Mesenchymal stem cell (in vitro differentiated cells and primary cell): ENCODE measurements around the gene ADCY10.
A peak's percentile ranks its signal among the peaks of the same experiment; 100 is the strongest.
"Not testable (repeated sequence)": the region's sequence is repeated elsewhere in the genome, so short reads cannot be mapped to it uniquely, and the experiment has no call there.

ENCODE experiments used
- DNase-seq: peaks from one replicate; pipeline ENCODE4 v3.0.0-alpha.2; 2013
- H2AFZ ChIP-seq: one replicate; pipeline ENCODE4 v1.6.1; 2013; ENCODE audit warnings: low read depth, mild to moderate bottlenecking, control low read depth, inconsistent platforms, low read length, moderate library complexity
- H2AK5ac ChIP-seq: 2 replicates; pipeline ENCODE4 v1.6.1; 2013; ENCODE audit warnings: low read length, moderate library complexity, mild to moderate bottlenecking, inconsistent platforms; ENCODE audit not compliant: severe bottlenecking
- H2BK120ac ChIP-seq: one replicate; pipeline ENCODE4 v1.6.1; 2013; ENCODE audit warnings: low read depth, mild to moderate bottlenecking, inconsistent platforms, low read length, moderate library complexity
- H2BK12ac ChIP-seq, 2 experiments: one replicate each; pipeline ENCODE4 v1.6.1; 2013; ENCODE audit warnings: inconsistent platforms in 2 of 2, low read length in 2 of 2, mild to moderate bottlenecking in 2 of 2, moderate library complexity in 2 of 2, control low read depth in 1 of 2
- H2BK15ac ChIP-seq: one replicate; pipeline ENCODE4 v1.6.1; 2013; ENCODE audit warnings: mild to moderate bottlenecking, low read depth, inconsistent platforms; ENCODE audit not compliant: poor library complexity, severe bottlenecking
- H2BK5ac ChIP-seq: 2 replicates; pipeline ENCODE4 v1.6.1; 2013; ENCODE audit warnings: low read depth, mild to moderate bottlenecking, low read length, control low read depth, inconsistent platforms; ENCODE audit not compliant: poor library complexity, severe bottlenecking
- H3K14ac ChIP-seq, 2 experiments: one replicate each; pipeline ENCODE4 v1.6.1; 2013; ENCODE audit warnings: inconsistent platforms in 2 of 2, low read length in 2 of 2, control low read depth in 1 of 2, mild to moderate bottlenecking in 1 of 2, moderate library complexity in 1 of 2
- H3K18ac ChIP-seq, 2 experiments: one replicate each; pipeline ENCODE4 v1.6.1; 2013; ENCODE audit warnings: inconsistent platforms in 2 of 2, low read length in 2 of 2, control low read depth in 1 of 2, low read depth in 1 of 2, mild to moderate bottlenecking in 1 of 2
- H3K23ac ChIP-seq, 2 experiments: one replicate each; pipeline ENCODE4 v1.6.1; 2013; ENCODE audit warnings: inconsistent platforms in 2 of 2, low read length in 2 of 2, mild to moderate bottlenecking in 2 of 2, moderate library complexity in 2 of 2, control low read depth in 1 of 2
- H3K27ac ChIP-seq: 2 replicates; pipeline ENCODE4 v1.5.1; 2013; ENCODE audit warnings: mild to moderate bottlenecking, moderate library complexity, low read length, control low read depth, inconsistent platforms; ENCODE audit not compliant: poor library complexity, severe bottlenecking
- H3K27me3 ChIP-seq, 2 experiments: 2 replicates each; pipeline versions ENCODE4 v1.6.1 to v1.7.0; 2013; ENCODE audit warnings: low read length in 2 of 2, mild to moderate bottlenecking in 2 of 2, moderate library complexity in 2 of 2, control low read depth in 1 of 2, inconsistent platforms in 1 of 2; ENCODE audit not compliant: control insufficient read depth in 1 of 2, insufficient read depth in 1 of 2
- H3K36me3 ChIP-seq, 2 experiments: 2 replicates each; pipeline versions ENCODE4 v1.6.1 to v1.7.0; 2013; ENCODE audit warnings: low read length in 2 of 2, control low read depth in 1 of 2, inconsistent platforms in 1 of 2, low read depth in 1 of 2, mild to moderate bottlenecking in 1 of 2; ENCODE audit not compliant: insufficient read depth in 2 of 2, control insufficient read depth in 1 of 2
- H3K4ac ChIP-seq, 2 experiments: one replicate each; pipeline ENCODE4 v1.6.1; 2013; ENCODE audit warnings: inconsistent platforms in 2 of 2, low read length in 2 of 2, mild to moderate bottlenecking in 2 of 2, moderate library complexity in 2 of 2, control low read depth in 1 of 2, low read depth in 1 of 2
- H3K4me1 ChIP-seq: 2 replicates; pipeline ENCODE4 v1.6.1; 2013; ENCODE audit warnings: low read depth, low read length, control low read depth; ENCODE audit not compliant: control insufficient read depth, insufficient read depth
- H3K4me2 ChIP-seq: 2 replicates; pipeline ENCODE4 v1.6.1; 2013; ENCODE audit warnings: low read length, mild to moderate bottlenecking, inconsistent platforms; ENCODE audit not compliant: poor library complexity, severe bottlenecking
- H3K4me3 ChIP-seq, 2 experiments: 2 replicates each; pipeline versions ENCODE4 v1.5.1 to v1.7.0; 2013; ENCODE audit warnings: low read length in 2 of 2, mild to moderate bottlenecking in 2 of 2, control low read depth in 1 of 2, low read depth in 1 of 2; ENCODE audit not compliant: insufficient read depth in 1 of 2
- H3K79me1 ChIP-seq: replicated peaks from 2 replicates; pipeline ENCODE4 v1.6.1; 2013; ENCODE audit warnings: mild to moderate bottlenecking, control low read depth, low read length, inconsistent platforms; ENCODE audit not compliant: poor library complexity, severe bottlenecking
- H3K9ac ChIP-seq: 2 replicates; pipeline ENCODE4 v1.7.0; 2013; ENCODE audit warnings: mild to moderate bottlenecking, low read length, moderate library complexity
- H3K9me3 ChIP-seq: 2 replicates; pipeline ENCODE4 v1.7.0; 2013; ENCODE audit warnings: mild to moderate bottlenecking, low read length; ENCODE audit not compliant: control insufficient read depth
- H4K8ac ChIP-seq: one replicate; pipeline ENCODE4 v1.6.1; 2013; ENCODE audit warnings: inconsistent platforms, mild to moderate bottlenecking, low read length, moderate library complexity
- H4K91ac ChIP-seq: one replicate; pipeline ENCODE4 v1.6.1; 2013; ENCODE audit warnings: mild to moderate bottlenecking, low read length, inconsistent platforms
- WGBS: methylation state at CpG from one replicate; pipeline ENCODE4 v1.1.7; 2013; ENCODE audit warnings: mixed read lengths; 5-methylcytosine and 5-hydroxymethylcytosine counted together

The ADCY10 gene

DNA sequence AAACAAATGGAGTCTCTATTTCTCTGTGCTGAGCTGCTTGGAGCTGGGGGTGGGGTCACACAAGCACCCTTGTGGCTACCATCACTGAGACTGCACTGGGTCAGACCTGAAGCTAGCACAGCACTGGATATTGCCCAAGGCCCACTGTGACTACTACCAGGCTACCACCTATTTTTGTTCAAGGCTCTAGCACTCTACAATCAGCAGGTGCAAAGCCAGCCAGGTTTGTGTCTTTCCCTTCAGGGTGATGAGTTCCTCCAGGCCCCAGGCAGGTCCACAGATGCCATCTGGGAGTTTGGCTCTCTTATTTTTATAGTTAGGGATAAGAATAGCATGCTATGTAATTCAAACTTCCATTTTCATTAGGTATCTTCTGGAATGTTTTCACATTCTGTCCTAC lies 23.5 kb downstream of the ADCY10 start:
- no peak overlapping the region for H3K23ac ChIP-seq
- H3K4me2 ChIP-seq, result no peak overlapping the region
- no peaks in the 10 kb centered on the region for H3K79me1 ChIP-seq
- no peak overlapping the region for H3K27ac ChIP-seq
- H2BK5ac ChIP-seq, result no peak overlapping the region
- no peak overlapping the region for H2BK12ac ChIP-seq
- H3K4me1 ChIP-seq, result no peaks in the 10 kb centered on the region
- no peak overlapping the region for H4K91ac ChIP-seq
- no peak overlapping the region for H2AFZ ChIP-seq
- H3K9ac ChIP-seq, result no peak overlapping the region
- no peaks in the 10 kb centered on the region for H3K9me3 ChIP-seq
- no peak overlapping the region for H4K8ac ChIP-seq
- no peak overlapping the region for H3K18ac ChIP-seq
- no peak overlapping the region for H3K14ac ChIP-seq
- no peaks in the 10 kb centered on the region for H3K27me3 ChIP-seq
- no peak overlapping the region for H3K4me3 ChIP-seq
- H3K4ac ChIP-seq, result no peak overlapping the region
- no peaks in the 10 kb centered on the region for H3K36me3 ChIP-seq
- no peak overlapping the region for H2BK15ac ChIP-seq
- DNase-seq, result no peak
- H2BK120ac ChIP-seq, result no peak overlapping the region
- H2AK5ac ChIP-seq, result no peak overlapping the region

DNA sequence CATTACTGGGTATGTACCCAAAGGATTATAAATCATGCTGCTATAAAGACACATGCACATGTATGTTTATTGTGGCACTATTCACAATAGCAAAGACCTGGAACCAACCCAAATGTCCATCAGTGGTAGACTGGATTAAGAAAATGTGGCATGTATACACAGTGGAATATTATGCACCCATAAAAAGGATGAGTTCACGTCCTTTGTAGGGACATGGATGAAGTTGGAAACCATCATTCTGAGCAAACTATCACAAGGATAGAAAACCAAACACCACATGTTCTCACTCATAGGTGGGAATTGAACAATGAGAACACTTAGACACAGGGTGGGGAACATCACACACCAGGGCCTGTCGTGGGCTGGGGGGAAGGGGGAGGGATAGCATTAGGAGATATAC lies 26.7 kb downstream of the ADCY10 start:
- H2AFZ ChIP-seq, H4K8ac ChIP-seq, H2AK5ac ChIP-seq, H3K9me3 ChIP-seq, H3K4me2 ChIP-seq, H3K4ac ChIP-seq, H2BK5ac ChIP-seq, H4K91ac ChIP-seq, H3K27ac ChIP-seq, H3K4me1 ChIP-seq, H3K14ac ChIP-seq, H3K4me3 ChIP-seq, H3K23ac ChIP-seq, H3K79me1 ChIP-seq, H2BK12ac ChIP-seq, H3K27me3 ChIP-seq, H3K9ac ChIP-seq, H3K18ac ChIP-seq, H3K36me3 ChIP-seq, H2BK15ac ChIP-seq, H2BK120ac ChIP-seq, DNase-seq: not testable (repeated sequence)
- 88% methylated on average over 1 of the region's 2 CpGs for WGBS

DNA sequence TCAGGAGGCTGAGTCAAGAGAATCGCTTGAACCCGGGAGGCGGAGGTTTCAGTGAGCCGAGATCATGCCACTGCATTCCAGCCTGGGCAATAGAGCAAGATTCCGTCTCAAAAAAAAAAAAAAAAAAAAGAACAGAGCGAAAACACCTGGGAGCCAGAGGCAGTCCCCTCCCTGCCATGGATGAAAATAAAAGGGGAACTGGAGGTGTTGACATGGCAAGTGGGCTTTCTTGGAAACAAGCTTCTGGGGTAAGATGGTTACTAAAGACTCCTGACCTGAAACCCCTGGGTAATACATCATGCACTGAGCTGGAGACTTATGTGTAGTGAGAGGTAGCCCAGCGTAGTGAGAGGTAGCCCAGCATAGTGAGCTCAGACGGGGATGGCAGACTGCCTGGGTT lies 31.6 kb downstream of the ADCY10 start:
- Histone ChIP-seq H3K23ac (no peak overlapping the region), H3K4me3 (no peak overlapping the region), H2AK5ac (no peak overlapping the region), H2AFZ (no peak overlapping the region), H2BK120ac (no peak overlapping the region), H2BK15ac (no peak overlapping the region), H3K27ac (no peak overlapping the region), H4K91ac (peak overlapping the region; percentile 21), H3K9me3 (no peaks in the 10 kb centered on the region), H3K14ac (no peak overlapping the region), H3K79me1 (no peaks in the 10 kb centered on the region), H3K18ac (no peak overlapping the region), H2BK12ac (no peak overlapping the region), H3K4me1 (peaks cover 2% of the 10 kb centered on the region), H3K9ac (no peak overlapping the region), H2BK5ac (no peak overlapping the region), H3K4ac (no peak overlapping the region), H3K27me3 (no peaks in the 10 kb centered on the region), H3K36me3 (no peaks in the 10 kb centered on the region), H4K8ac (no peak overlapping the region), H3K4me2 (no peak overlapping the region)
- 97% methylated on average over 8 of the region's 8 CpGs for WGBS
- no peak for DNase-seq

DNA sequence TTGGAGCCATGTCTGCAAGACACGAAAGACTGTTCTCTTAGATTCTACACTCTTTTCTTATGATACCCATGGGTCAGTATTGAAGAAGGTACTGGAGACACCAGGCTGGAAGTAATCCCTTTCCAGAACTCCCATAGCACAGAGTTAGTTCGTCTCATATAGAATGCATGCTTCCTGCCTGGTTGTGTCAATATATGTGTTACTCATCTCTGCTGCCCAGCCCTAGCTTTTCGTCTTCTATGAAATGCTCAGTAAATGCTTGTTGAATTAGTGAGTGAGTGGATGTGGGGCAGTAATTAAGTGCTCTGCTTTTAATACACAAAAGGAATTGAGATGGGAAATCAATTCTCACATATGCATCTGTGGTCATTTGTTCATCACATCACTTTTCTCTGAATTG lies 32.1 kb downstream of the ADCY10 start:
- H3K27ac ChIP-seq, result no peak overlapping the region
- no peaks in the 10 kb centered on the region for H3K79me1 ChIP-seq
- peaks cover 2% of the 10 kb centered on the region for H3K4me1 ChIP-seq
- H2BK15ac ChIP-seq, result no peak overlapping the region
- DNase-seq, result no peak
- H3K9ac ChIP-seq, result no peak overlapping the region
- no peak overlapping the region for H3K18ac ChIP-seq
- no peak overlapping the region for H4K8ac ChIP-seq
- H2AFZ ChIP-seq, result no peak overlapping the region
- H3K36me3 ChIP-seq, result no peaks in the 10 kb centered on the region
- H3K4me2 ChIP-seq, result no peak overlapping the region
- 79% methylated on average over 3 of the region's 3 CpGs for WGBS
- H3K4ac ChIP-seq, result no peak overlapping the region
- H2AK5ac ChIP-seq, result no peak overlapping the region
- no peak overlapping the region for H2BK12ac ChIP-seq
- H3K23ac ChIP-seq, result no peak overlapping the region
- no peak overlapping the region for H2BK120ac ChIP-seq
- H4K91ac ChIP-seq, result no peak overlapping the region
- no peaks in the 10 kb centered on the region for H3K27me3 ChIP-seq
- H3K4me3 ChIP-seq, result no peak overlapping the region
- H2BK5ac ChIP-seq, result no peak overlapping the region
- no peaks in the 10 kb centered on the region for H3K9me3 ChIP-seq
- no peak overlapping the region for H3K14ac ChIP-seq
